Liver (tissue), 9 donors: ENCODE results near the gene RNU1-4. TPM values are rescaled to one million over a fixed set of nuclear protein-coding genes. Genes with fewer than 3 reads are reported as not detected.

ENCODE experiments used
- DNase-seq: peaks from one replicate; pipeline ENCODE4 v3.0.0-alpha.2; 2017; ENCODE audit warnings: low spot score
- H3K27ac ChIP-seq, 2 donors: one replicate each; pipeline ENCODE4 v1.7.0; 2013; ENCODE audit warnings: inconsistent platforms in 2 of 2, low read length in 2 of 2, control low read depth in 1 of 2, low read depth in 1 of 2, mild to moderate bottlenecking in 1 of 2
- H3K27me3 ChIP-seq, 4 donors: one replicate each; pipeline versions ENCODE4 v1.6.1 to v1.7.0; 2013; ENCODE audit warnings: low read length in 3 of 4, inconsistent platforms in 1 of 4, mild to moderate bottlenecking in 1 of 4, moderate library complexity in 1 of 4; ENCODE audit not compliant: control insufficient read depth in 4 of 4, insufficient read depth in 4 of 4
- H3K36me3 ChIP-seq, 4 donors: one replicate each; pipeline versions ENCODE4 v1.6.1 to v1.7.0; 2013; ENCODE audit warnings: low read length in 3 of 4, mild to moderate bottlenecking in 3 of 4, low read depth in 1 of 4, moderate library complexity in 1 of 4; ENCODE audit not compliant: control insufficient read depth in 4 of 4, insufficient read depth in 3 of 4
- H3K4me1 ChIP-seq, 4 donors: one replicate each; pipeline versions ENCODE4 v1.6.1 to v1.7.0; 2013; ENCODE audit warnings: low read length in 3 of 4, mild to moderate bottlenecking in 3 of 4, moderate library complexity in 1 of 4; ENCODE audit not compliant: control insufficient read depth in 4 of 4, insufficient read depth in 4 of 4
- H3K4me3 ChIP-seq, 3 donors: one replicate each; pipeline versions ENCODE4 v1.6.1 to v1.7.0; 2013; ENCODE audit warnings: low read length in 3 of 3, control low read depth in 1 of 3, low read depth in 1 of 3, mild to moderate bottlenecking in 1 of 3
- H3K9ac ChIP-seq, 2 donors: one replicate each; pipeline ENCODE4 v1.7.0; 2013; ENCODE audit warnings: low read length in 2 of 2, mild to moderate bottlenecking in 2 of 2, moderate library complexity in 2 of 2, control low read depth in 1 of 2, low read depth in 1 of 2
- H3K9me3 ChIP-seq, 4 donors: one replicate each; pipeline versions ENCODE4 v1.6.1 to v1.7.0; 2013; ENCODE audit warnings: low read length in 3 of 4; ENCODE audit not compliant: control insufficient read depth in 4 of 4
- ATF3 ChIP-seq: IDR thresholded peaks from 2 replicates; pipeline ENCODE4 v1.6.1; 2016; ENCODE audit warnings: antibody characterized with exemption
- CTCF ChIP-seq: fragments of 150-350 bp; IDR thresholded peaks from 2 replicates; pipeline ENCODE4 v1.5.1; 2017; ENCODE audit warnings: improper control_type of control experiment, low read depth, low read length; ENCODE audit not compliant: missing input control
- EGR1 ChIP-seq, 2 donors: IDR thresholded peaks; 2 replicates each; pipeline ENCODE4 v1.6.1; 2016 to 2018; ENCODE audit warnings: antibody characterized with exemption in 2 of 2, low read depth in 2 of 2
- FOXA1 ChIP-seq: IDR thresholded peaks from 2 replicates; pipeline ENCODE4 v1.6.1; 2016; ENCODE audit warnings: antibody characterized with exemption
- FOXA2 ChIP-seq: IDR thresholded peaks from 2 replicates; pipeline ENCODE4 v1.6.1; 2016; ENCODE audit warnings: antibody characterized with exemption
- HNF4A ChIP-seq, 2 donors: conservative IDR thresholded peaks; 2 replicates each; pipeline ENCODE4 v1.6.1; 2016; ENCODE audit warnings: antibody characterized with exemption in 2 of 2, mild to moderate bottlenecking in 2 of 2
- HNF4G ChIP-seq: IDR thresholded peaks from 2 replicates; pipeline ENCODE4 v1.6.1; 2016; ENCODE audit warnings: antibody characterized with exemption
- JUND ChIP-seq, 2 donors: IDR thresholded peaks; 2 replicates each; pipeline ENCODE4 v1.6.1; 2016; ENCODE audit warnings: antibody characterized with exemption in 2 of 2
- MAX ChIP-seq: IDR thresholded peaks from 2 replicates; pipeline ENCODE4 v1.6.1; 2016; ENCODE audit warnings: antibody characterized with exemption
- REST ChIP-seq: IDR thresholded peaks from 2 replicates; pipeline ENCODE4 v1.6.1; 2016; ENCODE audit warnings: antibody characterized with exemption, mild to moderate bottlenecking
- RXRA ChIP-seq, 2 donors: IDR thresholded peaks; 2 replicates each; pipeline ENCODE4 v1.6.1; 2017 to 2018; ENCODE audit warnings: antibody characterized with exemption in 2 of 2, mild to moderate bottlenecking in 1 of 2
- SP1 ChIP-seq: IDR thresholded peaks from 2 replicates; pipeline ENCODE4 v1.6.1; 2018; ENCODE audit warnings: antibody characterized with exemption, mild to moderate bottlenecking
- TAF1 ChIP-seq: conservative IDR thresholded peaks from 2 replicates; pipeline ENCODE4 v1.6.1; 2016; ENCODE audit warnings: antibody characterized with exemption, mild to moderate bottlenecking
- YY1 ChIP-seq: IDR thresholded peaks from 2 replicates; pipeline ENCODE4 v1.6.1; 2016; ENCODE audit warnings: antibody characterized with exemption, mild to moderate bottlenecking
- ZBTB33 ChIP-seq: IDR thresholded peaks from 2 replicates; pipeline ENCODE4 v1.6.1; 2016; ENCODE audit warnings: antibody characterized with exemption
- WGBS: extraction: QIAGEN DNeasy Blood & Tissue Kit; methylation state at CpG from one replicate; pipeline ENCODE4 v1.1.7; 2013; 5-methylcytosine and 5-hydroxymethylcytosine counted together
- polyA plus RNA-seq, 2 donors: library from polyadenylated mRNA; stranded (reverse) in 1 of 2; unstranded in 1 of 2; fragments of 200-250 nt in 1 of 2; fragments of >200 nt in 1 of 2; fragmentation: Nextera tagmentation in 1 of 2; extraction: Ambion mirVana in 1 of 2; gene quantifications; one replicate each; pipeline versions ENCODE4 v1.2.1 to v1.2.3, GENCODE V29; 2013 to 2015
- total RNA-seq, 2 donors: library from RNA; depleted of rRNA; stranded (reverse); fragments of >200 nt; gene quantifications; one replicate each; pipeline ENCODE4 v1.2.3, GENCODE V29; 2014
- donor health status: healthy.
- donor health status: healthy.
- donor health status: healthy.
- donor health status: healthy.
- donor health status: healthy.

Gene RNU1-4
- total and polyA plus RNA-seq, 4 donors, result under 0.01 to 16.7 (median under 0.01) TPM; not detected in 1

GRCh38 chr1:16716691-16717335 lies 23.5 kb upstream of the RNU1-4 start:
- Histone ChIP-seq H3K27ac (no peak overlapping the region), H3K27me3 (no peaks in the 10 kb centered on the region), H3K36me3 (no peaks in the 10 kb centered on the region), H3K9me3 (no peaks in the 10 kb centered on the region), H3K9ac (no peak overlapping the region), H3K4me1 (peaks cover 0 to 4% (median 2%) of the 10 kb centered on the region in 4 donors), H3K4me3 (no peak overlapping the region)
- 92% methylated on average over 7 of the region's 7 CpGs for WGBS
- TF ChIP-seq RXRA (IDR thresholded peaks at IDR 0.05), result no peak
- no peak for TF ChIP-seq HNF4A (conservative IDR thresholded peaks at IDR 0.05)
- no peak for TF ChIP-seq FOXA2
- no peak for TF ChIP-seq HNF4G
- TF ChIP-seq CTCF, result no peak
- TF ChIP-seq EGR1 (IDR thresholded peaks at IDR 0.05; ENCODE audit: low read depth in 2 of 2), result no peak
- no peak for TF ChIP-seq TAF1
- TF ChIP-seq FOXA1, result no peak
- no peak for TF ChIP-seq ZBTB33
- TF ChIP-seq YY1, result no peak
- peak; percentile 35 for DNase-seq

- no peaks in the 10 kb centered on the region for H3K36me3 ChIP-seq
- no peaks in the 10 kb centered on the region for H3K9me3 ChIP-seq
- peak; percentile 43 for DNase-seq
- H3K9ac ChIP-seq, result no peak overlapping the region
- no peak overlapping the region for H3K27ac ChIP-seq
- H3K27me3 ChIP-seq, result no peaks in the 10 kb centered on the region
- 81% methylated on average over 20 of the region's 20 CpGs for WGBS
- H3K4me1 ChIP-seq, result no peaks in the 10 kb centered on the region
- TF ChIP-seq RXRA (IDR thresholded peaks at IDR 0.05), result no peak
- TF ChIP-seq SP1, result no peak
- TF ChIP-seq REST, result no peak
- no peak for TF ChIP-seq JUND (IDR thresholded peaks at IDR 0.05)
- no peak for TF ChIP-seq CTCF
- no peak for TF ChIP-seq ZBTB33
- TF ChIP-seq TAF1, result no peak
- TF ChIP-seq FOXA1, result no peak
- TF ChIP-seq ATF3, result no peak
- no peak for TF ChIP-seq EGR1 (IDR thresholded peaks at IDR 0.05; ENCODE audit: low read depth in 2 of 2)
- TF ChIP-seq MAX, result no peak
- no peak for TF ChIP-seq YY1
- no peak for TF ChIP-seq HNF4A (conservative IDR thresholded peaks at IDR 0.05)
- no peak overlapping the region for H3K4me3 ChIP-seq
Measured at GRCh38 chr1:16717336-16718098, 22.8 kb upstream of the RNU1-4 start.
